Natural killer cell (primary cell): ENCODE results near the gene TTLL9. TPM values are rescaled to one million over a fixed set of nuclear protein-coding genes. Genes with fewer than 3 reads are reported as not detected.

Experiments used
- ATAC-seq, 3 donors: fragments of 150-1000 bp in 2 of 3; fragments of 200-7000 bp in 1 of 3; cut with Tn5 transposase; 1 replicate in 1 of 3; 2 replicates in 2 of 3; pipeline ENCODE4 v1.10.0; 2021; ENCODE audit warnings: mild to moderate bottlenecking in 2 of 3, moderate library complexity in 2 of 3
- DNase-seq, 2 donors: peaks; one replicate each; pipeline versions ENCODE4 v3.0.0 to v3.0.0-alpha.2; 2013 to 2021; ENCODE audit warnings: mixed read lengths in 1 of 2
- H3K27ac ChIP-seq: one replicate; pipeline ENCODE4 v1.5.1; 2013; ENCODE audit warnings: mild to moderate bottlenecking, low read length
- H3K27me3 ChIP-seq: one replicate; pipeline ENCODE4 v1.6.1; 2013; ENCODE audit warnings: low read length; ENCODE audit not compliant: control insufficient read depth, insufficient read depth
- H3K36me3 ChIP-seq: one replicate; pipeline ENCODE4 v1.6.1; 2013; ENCODE audit warnings: low read length; ENCODE audit not compliant: control insufficient read depth, insufficient read depth
- H3K4me1 ChIP-seq: one replicate; pipeline ENCODE4 v1.6.1; 2013; ENCODE audit warnings: low read length; ENCODE audit not compliant: control insufficient read depth, insufficient read depth
- H3K4me3 ChIP-seq: one replicate; pipeline ENCODE4 v1.5.1; 2013; ENCODE audit warnings: low read length
- H3K9me3 ChIP-seq: one replicate; pipeline ENCODE4 v1.6.1; 2013; ENCODE audit warnings: low read length; ENCODE audit not compliant: control insufficient read depth, insufficient read depth
- H3K27ac Mint-ChIP-seq, 2 donors: one replicate each; pipeline ENCODE4 v1.8.0; 2022; ENCODE audit warnings: mild to moderate bottlenecking in 2 of 2, mixed read lengths in 2 of 2, moderate library complexity in 1 of 2
- H3K27me3 Mint-ChIP-seq, 2 donors: one replicate each; pipeline ENCODE4 v1.8.0; 2022; ENCODE audit warnings: low read depth in 2 of 2, mixed read lengths in 2 of 2
- H3K36me3 Mint-ChIP-seq: one replicate; pipeline ENCODE4 v1.8.0; 2022; ENCODE audit warnings: mixed read lengths
- H3K4me1 Mint-ChIP-seq, 2 donors: one replicate each; pipeline ENCODE4 v1.8.0; 2022; ENCODE audit warnings: mixed read lengths in 2 of 2
- H3K4me3 Mint-ChIP-seq: one replicate; pipeline ENCODE4 v1.8.0; 2022; ENCODE audit warnings: mild to moderate bottlenecking, moderate library complexity, mixed read lengths
- H3K9me3 Mint-ChIP-seq, 2 donors: one replicate each; pipeline ENCODE4 v1.8.0; 2022; ENCODE audit warnings: mixed read lengths in 2 of 2
- CTCF ChIP-seq: fragments of 200-600 bp; IDR thresholded peaks from one replicate; pipeline ENCODE4 v1.8.0; 2022; ENCODE audit warnings: antibody characterized with exemption
- WGBS: methylation state at CpG from one replicate; pipeline ENCODE4 v1.1.7; 2013; ENCODE audit warnings: missing lambda C conversion rate; ENCODE audit not compliant: insufficient coverage; 5-methylcytosine and 5-hydroxymethylcytosine counted together
- intact Hi-C: fragments of 100-400 bp; cut with micrococcal nuclease; formaldehyde crosslinking; loops from one replicate; pipeline ENCODE4 v1.14.2; 2022
- total RNA-seq, 4 donors: library from RNA; stranded (reverse); fragments of 120-200 nt in 1 of 4; gene quantifications; one replicate each; pipeline versions ENCODE4 v1.2.3 to v1.2.4, GENCODE V29; 2013 to 2022

The TTLL9 gene
- total RNA-seq, 3 donors from 2014 or later (not counting 1 experiment from before 2014, with no cell fraction given), result not detected

DNA sequence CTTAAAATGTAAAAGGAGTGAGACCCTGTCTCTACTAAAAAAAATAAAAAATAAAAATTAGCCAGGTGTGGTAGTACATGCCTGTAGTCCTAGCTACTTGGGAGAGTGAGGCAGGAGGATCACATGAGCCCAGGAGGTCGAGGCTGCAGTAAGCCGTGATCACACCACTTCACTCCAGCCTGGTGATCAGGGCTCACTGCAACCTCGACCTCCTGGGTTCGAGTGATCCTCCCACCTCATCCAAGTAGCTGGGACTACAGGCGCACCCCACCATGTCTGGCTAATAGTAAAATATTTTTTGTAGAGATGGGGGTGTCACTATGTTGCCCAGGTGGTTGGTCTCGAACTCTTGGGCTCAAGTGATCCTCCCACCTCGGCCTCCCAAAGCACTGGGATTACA is 17.0 kb upstream of the TTLL9 start:
- ATAC-seq (no peak), DNase-seq (no peak)
- peaks cover 12 to 23% of the 10 kb centered on the region in 2 donors for H3K27me3 Mint-ChIP-seq
- H3K27ac Mint-ChIP-seq, result no peak overlapping the region
- Histone ChIP-seq H3K27me3 (peaks cover 2% of the 10 kb centered on the region), H3K4me1 (peaks cover 5% of the 10 kb centered on the region), H3K4me3 (no peak overlapping the region), H3K36me3 (no peaks in the 10 kb centered on the region), H3K27ac (no peak overlapping the region), H3K9me3 (no peaks in the 10 kb centered on the region)
- 85% methylated on average over 7 of the region's 7 CpGs for WGBS
- TF ChIP-seq CTCF, result no peak
- H3K4me1 Mint-ChIP-seq, result no peaks in the 10 kb centered on the region
- no peaks in the 10 kb centered on the region for H3K36me3 Mint-ChIP-seq
- H3K9me3 Mint-ChIP-seq, result no peaks in the 10 kb centered on the region
- intact Hi-C loops, result no loop called here
- no peak overlapping the region for H3K4me3 Mint-ChIP-seq

- H3K9me3 Mint-ChIP-seq, result no peaks in the 10 kb centered on the region
- no peaks in the 10 kb centered on the region for H3K36me3 Mint-ChIP-seq
- no peak for TF ChIP-seq CTCF
- peaks cover 0 to 7% of the 10 kb centered on the region in 2 donors for H3K4me1 Mint-ChIP-seq
- no peak overlapping the region for H3K27ac Mint-ChIP-seq
- peaks cover 17% of the 10 kb centered on the region for H3K27me3 ChIP-seq
- peaks cover 11 to 17% of the 10 kb centered on the region in 2 donors for H3K27me3 Mint-ChIP-seq
- WGBS, result 67% methylated on average over 3 of the region's 3 CpGs
- ATAC-seq (no peak), DNase-seq (no peak)
- intact Hi-C loops, result no loop called here
- H3K27ac ChIP-seq, result no peak overlapping the region
- no peak overlapping the region for H3K4me3 ChIP-seq
- H3K4me3 Mint-ChIP-seq, result no peak overlapping the region
- H3K4me1 ChIP-seq, result peaks cover 20% of the 10 kb centered on the region
- no peaks in the 10 kb centered on the region for H3K9me3 ChIP-seq
- H3K36me3 ChIP-seq, result no peaks in the 10 kb centered on the region
These were observed 13.9 kb upstream of the TTLL9 start for GRCh38 chr20:31856516-31856915.

DNA sequence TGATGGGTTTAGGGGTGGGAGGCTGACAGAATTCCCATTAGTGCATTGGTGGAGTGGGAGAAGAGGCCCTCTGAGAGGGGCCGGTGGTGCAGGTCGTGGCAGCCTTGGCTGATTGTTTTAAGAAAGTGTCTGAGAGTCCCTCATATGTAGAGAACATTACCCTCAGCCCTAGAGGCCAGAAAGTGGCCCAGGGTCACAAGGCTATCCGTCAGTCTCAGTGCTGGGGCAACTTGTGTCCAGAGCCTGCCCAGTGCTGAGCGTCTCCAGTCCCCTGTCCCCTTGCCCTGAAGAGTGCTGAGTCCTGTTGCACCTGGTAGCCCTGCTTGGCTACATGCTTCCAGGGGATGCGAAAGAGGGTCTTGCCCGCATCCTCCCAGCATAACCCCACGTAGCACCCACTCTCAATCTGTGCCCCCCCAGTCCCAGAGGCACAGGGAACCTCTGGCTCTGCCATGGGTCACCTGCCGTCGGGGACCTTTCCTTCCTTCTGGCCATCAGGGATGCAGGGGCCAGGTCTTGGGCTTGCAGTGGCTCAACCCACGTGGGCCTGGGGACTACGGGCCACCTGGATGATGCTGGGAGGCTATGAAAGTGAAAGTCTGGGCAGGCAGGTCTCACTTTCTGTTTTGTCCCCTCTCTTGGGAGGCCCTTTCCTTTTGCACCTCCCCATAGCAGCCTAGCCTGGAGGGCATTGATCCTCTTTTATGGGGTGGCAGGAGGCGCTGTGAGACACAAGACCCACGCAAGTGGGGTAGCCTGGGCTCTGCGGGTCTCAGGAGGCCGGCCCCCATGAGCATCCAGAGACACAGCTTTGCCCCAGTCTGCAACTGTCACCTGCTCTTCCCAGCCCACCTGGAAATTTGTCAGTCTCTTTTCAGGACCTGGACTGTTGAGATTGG is 12.3 kb upstream of the TTLL9 start:
- no peak for ATAC-seq
- no peak overlapping the region for H3K4me3 Mint-ChIP-seq

More for the DNA sequence above, 12.3 kb upstream of the TTLL9 start:
- TF ChIP-seq CTCF, result no peak
- H3K4me1 Mint-ChIP-seq, result peaks cover 0 to 13% of the 10 kb centered on the region in 2 donors
- 62% methylated on average over 13 of the region's 15 CpGs for WGBS
- Histone ChIP-seq H3K4me3 (no peak overlapping the region), H3K36me3 (no peaks in the 10 kb centered on the region), H3K9me3 (no peaks in the 10 kb centered on the region), H3K27ac (no peak overlapping the region), H3K4me1 (peaks cover 25% of the 10 kb centered on the region), H3K27me3 (peaks cover 17% of the 10 kb centered on the region)
- H3K27ac Mint-ChIP-seq, result no peak overlapping the region
- intact Hi-C loops, result no loop called here
- no peaks in the 10 kb centered on the region for H3K36me3 Mint-ChIP-seq
- DNase-seq, result no peak
- no peaks in the 10 kb centered on the region for H3K9me3 Mint-ChIP-seq
- H3K27me3 Mint-ChIP-seq, result peaks cover 9 to 17% of the 10 kb centered on the region in 2 donors
